Midbrain (tissue), 1 donor: ENCODE data around the gene CYRIA.
A peak's percentile ranks its signal among the peaks of the same experiment; 100 is the strongest.

Experiments
- DNase-seq: peaks from one replicate; lab custom pipeline; 2025; lab: John Stamatoyannopoulos, UW

Gene CYRIA

GRCh38 chr2:16669388-16669787 lies 3.8 kb upstream of the CYRIA start:
- DNase-seq, result no peak

DNA sequence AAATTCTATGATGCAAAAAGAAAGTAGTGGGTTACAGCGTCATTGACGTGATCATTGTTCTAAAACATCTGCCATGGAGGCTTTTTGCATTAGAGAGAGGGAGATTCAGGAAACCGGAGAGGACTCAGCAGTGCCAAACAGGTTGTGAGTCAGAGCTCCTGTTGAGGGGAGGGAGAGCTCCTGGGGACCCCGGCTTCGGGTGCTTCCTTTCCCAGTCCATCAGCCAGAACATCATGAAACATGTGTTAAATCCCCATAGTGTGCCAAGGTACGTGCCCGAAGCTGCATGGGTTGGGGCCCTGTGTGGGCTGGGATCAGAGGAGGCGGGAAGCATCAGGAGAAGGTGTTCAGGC lies 791 bp upstream of the CYRIA start:
- no peak for DNase-seq

DNA sequence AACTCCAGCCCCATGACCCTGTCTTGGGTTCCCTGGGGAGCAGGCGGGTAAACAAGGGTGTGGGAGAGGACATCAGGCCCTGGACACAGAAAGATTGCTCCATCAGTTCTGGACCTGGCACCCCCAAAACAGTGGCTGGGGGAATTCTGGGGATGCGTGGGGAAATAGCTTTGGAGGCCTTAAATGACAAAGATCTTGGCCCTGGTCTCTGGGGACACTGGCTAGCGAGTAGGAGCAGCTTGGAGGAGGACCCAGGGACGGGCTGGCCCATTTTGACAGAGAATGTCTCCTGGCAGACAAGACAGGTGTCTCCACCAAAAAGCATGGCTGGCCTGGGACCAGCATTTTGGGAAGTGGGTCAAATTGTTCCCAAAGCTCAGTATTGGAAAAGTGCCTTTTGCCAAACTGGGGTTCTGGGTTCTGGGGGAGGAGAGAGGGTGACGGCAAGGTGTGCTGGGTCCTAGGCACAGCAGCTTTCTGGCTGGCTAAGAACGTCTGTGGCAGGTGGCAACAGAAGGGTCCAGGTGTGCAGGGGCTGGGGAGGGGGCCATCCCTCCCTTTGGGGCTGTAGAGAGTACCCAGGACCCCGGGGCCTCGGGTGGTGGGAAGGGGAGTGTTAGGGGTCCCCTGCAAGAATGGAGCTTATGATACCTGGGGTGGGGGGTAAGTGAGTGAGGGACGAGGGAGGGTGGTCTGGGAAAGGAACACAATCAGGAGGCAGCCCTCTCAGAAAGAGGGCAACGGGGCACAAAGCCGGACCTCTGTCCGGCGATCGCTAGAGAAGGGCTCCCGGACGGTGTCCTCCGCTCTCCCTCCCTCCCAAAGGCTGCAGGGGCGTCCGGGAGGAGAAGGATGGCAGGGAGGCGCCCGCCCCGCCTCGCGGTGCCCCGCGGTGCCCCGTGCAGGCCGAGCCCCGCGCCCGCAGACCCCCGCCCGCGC lies 556 bp downstream of the CYRIA start:
- no peak for DNase-seq

DNA sequence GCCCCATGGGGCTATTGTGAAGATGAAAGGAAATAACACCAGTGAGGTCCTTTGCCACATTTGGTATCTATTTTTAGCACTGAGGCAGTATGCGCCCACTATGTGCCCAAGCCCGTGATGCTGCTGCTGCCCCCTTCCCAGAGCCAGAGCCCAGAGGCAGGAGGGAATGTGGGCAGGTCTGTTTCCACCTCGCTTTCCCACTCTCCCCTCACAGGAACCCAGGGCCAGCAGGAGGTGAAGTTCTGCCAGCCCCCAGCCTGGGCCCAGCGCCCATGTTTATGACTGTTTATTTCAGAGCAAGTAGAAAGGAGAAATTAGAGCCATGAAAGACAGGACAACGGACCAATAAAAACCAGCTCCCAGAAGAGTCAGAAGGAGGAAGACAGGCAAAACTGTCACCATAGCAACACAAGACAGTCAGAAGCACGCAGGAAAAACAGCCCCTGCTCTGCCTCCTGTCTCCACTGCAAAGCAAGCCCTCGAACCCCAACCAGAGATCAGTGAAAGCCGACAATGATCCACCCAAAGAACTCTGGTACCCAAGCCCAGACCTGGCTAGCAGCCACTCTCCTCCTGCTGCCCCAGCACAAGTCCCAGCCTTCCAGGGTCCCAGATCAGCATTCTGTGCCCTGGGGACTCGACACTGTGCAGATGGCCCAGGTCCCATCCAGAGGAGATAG lies 1.4 kb downstream of the CYRIA start:
- DNase-seq, result peak; percentile 86

- DNase-seq, result no peak
Observed at GRCh38 chr2:16663121-16663905, 2.3 kb downstream of the CYRIA start.

- no peak for DNase-seq
Observed at GRCh38 chr2:16661936-16662839, 3.4 kb downstream of the CYRIA start.

GRCh38 chr2:16661526-16661925 lies 4.1 kb downstream of the CYRIA start:
- peak; percentile 46 for DNase-seq

GRCh38 chr2:16660556-16660955 lies 5.1 kb downstream of the CYRIA start:
- DNase-seq, result no peak

- DNase-seq, result no peak
Observed at GRCh38 chr2:16660114-16660513, 5.5 kb downstream of the CYRIA start.

DNA sequence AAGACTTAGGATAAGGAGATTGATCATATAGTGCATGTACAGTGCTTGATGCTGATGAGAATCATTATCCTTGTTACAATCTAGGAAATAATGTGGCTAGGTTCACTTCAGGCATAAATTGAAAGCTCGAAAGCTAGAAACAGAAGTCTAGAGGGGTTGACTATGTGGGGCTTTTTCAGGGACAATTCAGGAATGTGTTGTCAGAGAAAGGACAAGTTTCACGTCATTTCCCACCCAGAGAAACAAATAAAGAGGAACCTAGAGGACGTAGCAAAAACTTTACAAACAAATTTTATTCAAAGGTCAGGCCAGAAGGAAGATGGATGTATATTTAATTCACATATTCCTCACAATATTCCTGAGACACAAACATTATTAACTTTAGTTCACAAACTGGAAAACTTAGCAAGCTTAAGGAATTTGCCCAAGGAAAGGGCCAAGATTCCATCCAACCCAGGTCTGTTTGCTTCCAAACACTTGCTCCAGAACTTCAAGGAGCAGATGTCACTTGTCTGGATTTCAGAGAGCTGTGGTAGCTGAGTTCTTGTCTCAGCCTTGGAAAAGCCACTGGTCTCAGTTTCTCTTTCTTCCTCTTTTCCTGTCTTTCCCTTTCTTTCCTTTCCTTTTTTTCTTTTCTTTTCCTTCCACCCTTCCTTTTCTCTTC lies 7.4 kb downstream of the CYRIA start:
- DNase-seq, result no peak

GRCh38 chr2:16657671-16658070 lies 8.0 kb downstream of the CYRIA start:
- no peak for DNase-seq

- peak; percentile 76 for DNase-seq
Observed at GRCh38 chr2:16656784-16657391, 8.7 kb downstream of the CYRIA start.

DNA sequence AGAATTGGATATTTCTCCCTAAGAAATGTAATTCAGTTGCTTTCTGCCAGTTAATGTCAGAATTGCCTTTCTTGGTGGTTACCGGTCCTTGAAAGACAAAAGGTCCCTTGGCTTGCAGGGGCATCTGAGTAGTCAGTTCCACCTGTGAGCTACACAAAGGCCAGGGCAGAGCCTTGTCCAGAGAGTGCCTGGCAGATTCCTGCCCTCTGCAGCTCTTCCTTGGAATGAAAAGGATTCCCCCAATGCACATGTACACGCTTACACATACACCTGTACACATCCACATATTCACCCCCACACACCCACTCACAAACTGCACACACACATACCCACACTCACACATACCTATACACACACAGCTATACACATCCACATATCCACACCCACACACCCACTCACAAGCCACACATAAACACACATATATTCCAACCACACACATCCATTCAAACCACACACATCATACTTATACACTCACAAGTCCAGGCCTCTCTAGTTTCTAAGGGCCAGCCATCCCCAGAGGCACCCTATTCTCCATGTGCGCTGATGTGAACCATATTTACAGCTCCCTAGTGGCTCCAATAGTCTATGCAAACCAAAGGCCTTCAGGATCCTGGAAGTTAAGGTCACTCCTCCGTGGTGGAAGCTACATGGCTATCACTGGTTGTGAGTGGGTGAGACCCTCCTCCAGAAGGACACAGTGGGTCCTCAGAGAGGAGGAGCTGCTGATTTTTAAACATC lies 9.6 kb downstream of the CYRIA start:
- no peak for DNase-seq

DNA sequence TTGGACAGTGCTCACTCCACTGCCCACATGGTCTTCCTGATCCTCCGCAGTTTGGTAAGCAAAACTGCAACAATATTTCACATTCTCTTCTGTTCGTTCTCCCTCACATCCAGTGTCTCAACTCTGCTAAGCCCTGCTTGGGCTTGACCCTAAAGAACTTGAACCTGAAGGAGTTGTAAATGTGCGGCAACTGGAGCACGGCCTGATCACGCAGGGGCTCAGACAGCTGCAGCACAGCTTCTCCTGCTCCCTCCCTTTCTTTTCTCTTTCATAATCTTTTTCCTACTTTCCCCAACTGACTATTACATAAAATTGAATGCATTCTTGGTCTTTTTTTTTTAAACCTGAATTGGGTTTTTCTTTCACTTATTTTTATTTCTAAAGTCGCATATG lies 10.2 kb downstream of the CYRIA start:
- DNase-seq, result no peak

DNA sequence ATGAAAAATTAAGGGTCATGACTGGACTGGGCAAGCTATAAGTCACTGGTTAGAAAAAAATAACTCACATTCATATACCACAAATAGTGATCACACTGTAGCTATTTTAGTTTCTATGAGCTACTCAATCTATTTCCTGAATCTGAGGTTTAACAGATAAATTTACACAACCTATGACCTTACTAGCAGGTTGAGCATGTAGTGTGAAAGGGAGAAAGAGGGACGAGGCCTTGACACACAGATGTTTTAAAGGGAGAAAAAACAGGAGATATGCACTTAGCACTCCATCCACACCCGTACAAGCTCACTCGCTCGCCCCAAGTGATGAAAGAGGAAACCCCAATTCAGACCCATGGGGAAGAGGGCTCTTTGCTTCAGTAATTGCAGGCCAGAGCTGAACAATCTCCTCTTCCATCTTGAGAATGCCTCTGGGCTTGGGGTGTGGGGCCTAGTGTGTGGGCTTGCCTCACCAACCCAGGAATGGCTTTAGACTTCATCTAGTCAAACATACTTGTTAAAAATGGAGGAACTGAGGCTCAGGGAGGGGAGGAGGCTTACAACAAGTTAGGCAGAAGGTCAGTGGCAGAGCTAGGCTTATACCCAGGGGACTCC lies 10.7 kb downstream of the CYRIA start:
- no peak for DNase-seq

DNA sequence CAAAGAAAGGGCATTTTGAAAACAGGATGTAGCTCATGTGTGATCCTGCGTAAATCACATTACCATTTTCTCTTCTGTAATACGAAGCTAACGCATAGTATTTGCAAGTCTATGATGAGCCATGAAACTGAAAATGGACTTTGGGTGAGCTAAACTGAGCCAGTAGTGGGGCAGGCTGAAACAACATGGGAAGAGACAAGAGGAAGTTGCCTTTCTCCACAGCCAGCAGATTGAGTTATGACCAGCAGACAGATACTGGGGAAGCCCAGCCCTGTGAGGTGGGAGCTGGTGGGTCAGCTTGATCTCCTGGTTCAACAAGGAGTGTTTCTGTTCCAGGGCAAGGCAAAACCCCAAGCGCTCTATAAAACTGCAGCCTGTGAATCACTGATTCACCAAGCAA lies 11.8 kb downstream of the CYRIA start:
- DNase-seq, result no peak

DNA sequence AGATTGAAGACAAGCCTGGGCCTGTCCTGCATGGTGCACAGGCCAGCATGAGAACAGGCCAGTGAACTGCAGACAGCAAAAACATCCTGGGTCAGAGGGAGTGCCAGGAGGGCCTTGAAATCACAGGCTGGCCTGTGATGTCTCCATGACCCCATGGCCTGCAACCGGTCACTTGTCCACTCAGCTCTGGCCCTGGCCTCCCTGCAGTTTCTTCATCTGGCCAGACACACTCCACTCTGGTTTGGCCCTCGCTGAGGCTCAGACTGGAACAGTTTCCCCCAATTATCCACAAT lies 12.6 kb downstream of the CYRIA start:
- no peak for DNase-seq

DNA sequence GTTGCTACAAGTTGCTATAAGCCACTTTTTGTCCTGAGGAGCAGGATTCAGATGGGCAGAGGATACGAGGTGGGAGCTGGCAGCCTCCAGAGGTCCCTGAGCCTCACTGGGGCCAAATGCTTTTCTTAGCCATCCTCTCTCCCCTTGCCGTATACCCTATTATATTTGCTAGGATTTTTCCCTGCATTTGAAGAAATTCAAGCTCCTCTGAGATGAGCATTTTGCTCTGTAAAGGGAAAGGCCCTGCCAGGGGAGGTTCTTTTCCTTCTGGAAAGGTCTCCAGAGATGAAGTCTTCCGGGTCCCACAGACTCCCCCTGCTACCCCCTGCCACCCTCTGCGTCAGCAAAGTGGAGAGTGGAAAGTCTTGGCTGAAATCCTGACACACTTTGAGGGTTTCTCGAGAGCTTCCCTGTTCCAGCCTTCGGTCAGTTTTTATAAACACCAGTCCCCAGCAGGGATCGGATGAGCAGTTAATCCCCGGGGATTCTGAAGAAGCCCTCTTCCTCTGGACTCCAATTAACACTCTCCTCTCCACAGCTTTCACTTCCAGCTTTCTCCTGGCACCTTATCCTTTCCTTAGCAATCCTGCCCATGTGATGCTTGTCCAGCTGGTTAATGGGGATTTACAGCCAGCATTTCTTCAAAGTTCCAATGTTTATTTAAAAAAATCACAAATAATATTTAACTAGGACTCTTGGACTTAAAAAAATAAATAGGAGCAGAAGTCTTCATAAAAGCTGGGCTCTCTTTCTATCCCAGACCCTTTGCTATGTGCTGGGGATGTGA lies 13.1 kb downstream of the CYRIA start:
- peak; percentile 40 for DNase-seq
